ENCODE measurements around the gene DLGAP1.

DNA sequence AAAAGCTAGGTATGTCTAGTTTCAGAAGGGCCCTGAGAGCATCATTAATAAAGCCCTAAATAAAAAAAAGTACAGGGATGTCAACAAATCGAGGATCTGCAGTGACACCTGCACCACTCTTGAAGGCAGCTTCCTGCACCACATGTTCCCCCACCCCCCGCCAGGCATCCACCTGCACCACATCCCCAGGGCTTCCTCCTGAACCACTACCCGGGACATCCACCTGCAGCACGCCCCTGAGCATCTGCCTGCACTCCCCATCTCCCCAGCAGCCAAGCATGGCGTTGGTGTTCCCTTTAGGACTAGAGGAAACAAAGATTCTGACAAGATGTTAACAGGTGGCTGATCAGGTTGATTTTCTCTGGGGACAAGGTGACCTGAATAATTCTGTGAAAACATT, 55.2 kb downstream of the DLGAP1 start:
- TF ChIP-seq, protein P1, sequence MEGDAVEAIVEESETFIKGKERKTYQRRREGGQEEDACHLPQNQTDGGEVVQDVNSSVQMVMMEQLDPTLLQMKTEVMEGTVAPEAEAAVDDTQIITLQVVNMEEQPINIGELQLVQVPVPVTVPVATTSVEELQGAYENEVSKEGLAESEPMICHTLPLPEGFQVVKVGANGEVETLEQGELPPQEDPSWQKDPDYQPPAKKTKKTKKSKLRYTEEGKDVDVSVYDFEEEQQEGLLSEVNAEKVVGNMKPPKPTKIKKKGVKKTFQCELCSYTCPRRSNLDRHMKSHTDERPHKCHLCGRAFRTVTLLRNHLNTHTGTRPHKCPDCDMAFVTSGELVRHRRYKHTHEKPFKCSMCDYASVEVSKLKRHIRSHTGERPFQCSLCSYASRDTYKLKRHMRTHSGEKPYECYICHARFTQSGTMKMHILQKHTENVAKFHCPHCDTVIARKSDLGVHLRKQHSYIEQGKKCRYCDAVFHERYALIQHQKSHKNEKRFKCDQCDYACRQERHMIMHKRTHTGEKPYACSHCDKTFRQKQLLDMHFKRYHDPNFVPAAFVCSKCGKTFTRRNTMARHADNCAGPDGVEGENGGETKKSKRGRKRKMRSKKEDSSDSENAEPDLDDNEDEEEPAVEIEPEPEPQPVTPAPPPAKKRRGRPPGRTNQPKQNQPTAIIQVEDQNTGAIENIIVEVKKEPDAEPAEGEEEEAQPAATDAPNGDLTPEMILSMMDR (IDR thresholded peaks at IDR 0.05; ENCODE audit: poor library complexity), result no peak
- no peak for TF ChIP-seq EZH2 (IDR thresholded peaks at IDR 0.05; ENCODE audit: borderline replicate concordance)
